Calu3 (cell line): ENCODE results near the gene ANKS6. TPM values are rescaled to one million over a fixed set of nuclear protein-coding genes. Genes with fewer than 3 reads are reported as not detected.

ENCODE experiments used
- Bru-seq: library from RNA; stranded (reverse); fragments of 400-500 nt; gene quantifications from one replicate; lab custom pipeline; 2021; lab: Mats Ljungman, UMichigan
- BruChase-seq, 2 experiments: library from RNA; stranded (reverse); fragments of 400-500 nt; gene quantifications; one replicate each; lab custom pipeline; 2021; lab: Mats Ljungman, UMichigan
- BruUV-seq: library from RNA; stranded (reverse); fragments of 400-500 nt; replicated peaks from 2 replicates; lab custom pipeline; 2021; lab: Mats Ljungman, UMichigan
- CTCF ChIA-PET: fragments of 300-600 bp; sonication (Branson Sonifier 250); formaldehyde crosslinking; loops from one replicate; lab custom pipeline; 2022; ENCODE audit warnings: antibody characterized with exemption; lab: Charles Lee
- DNase-seq: peaks from one replicate; pipeline ENCODE4 v3.0.0; 2022
- H3K27ac Mint-ChIP-seq: one replicate; pipeline ENCODE4 v1.8.0; 2022; ENCODE audit warnings: mixed read lengths; ENCODE audit not compliant: unreplicated experiment
- H3K27me3 Mint-ChIP-seq: one replicate; pipeline ENCODE4 v1.8.0; 2022; ENCODE audit warnings: mixed read lengths; ENCODE audit not compliant: unreplicated experiment
- H3K36me3 Mint-ChIP-seq: one replicate; pipeline ENCODE4 v1.8.0; 2022; ENCODE audit warnings: mild to moderate bottlenecking, moderate library complexity, mixed read lengths; ENCODE audit not compliant: insufficient read depth, unreplicated experiment
- H3K4me1 Mint-ChIP-seq: one replicate; pipeline ENCODE4 v1.8.0; 2022; ENCODE audit warnings: mild to moderate bottlenecking, low read depth, mixed read lengths; ENCODE audit not compliant: unreplicated experiment
- H3K4me3 Mint-ChIP-seq: one replicate; pipeline ENCODE4 v1.8.0; 2022; ENCODE audit warnings: mild to moderate bottlenecking, low read depth, moderate library complexity, mixed read lengths; ENCODE audit not compliant: unreplicated experiment
- H3K9me3 Mint-ChIP-seq: one replicate; pipeline ENCODE4 v1.8.0; 2022; ENCODE audit warnings: low read depth, mixed read lengths; ENCODE audit not compliant: unreplicated experiment
- intact Hi-C: fragments of 100-400 bp; cut with micrococcal nuclease; formaldehyde crosslinking; loops from one replicate; pipeline ENCODE4 v1.10.0; 2022; ENCODE audit not compliant: unreplicated experiment
- long read RNA-seq: library from polyadenylated mRNA; stranded (forward); transcript quantifications from one replicate; pipeline ENCODE4 v2.0.0, GENCODE V29; 2022
- total RNA-seq: library from RNA; stranded (reverse); gene quantifications from 2 replicates; pipeline ENCODE4 v1.2.3, GENCODE V29; 2022
- TF ChIP-seq, protein P1 (sequence below): fragments of 200-600 bp; IDR thresholded peaks from one replicate; pipeline ENCODE4 v1.8.0; 2022; ENCODE audit warnings: antibody characterized with exemption; ENCODE audit not compliant: unreplicated experiment

The ANKS6 gene
- total RNA-seq (31.5 and 32.2 TPM in 2 replicates), Bru-seq, nascent RNA (percentile 64 among the genes with signal in this experiment), BruChase-seq, experiment 1, labeled RNA remaining after a 6-hour chase (percentile 64 among the genes with signal in this experiment), BruChase-seq, experiment 2, labeled RNA remaining after a 2-hour chase (percentile 69 among the genes with signal in this experiment)
- long read RNA-seq, partial matches to known transcripts: 15 of 33 reads
- long read RNA-seq, other reads (novel, unspliced or antisense): 18 of 33 reads

- TF ChIP-seq, protein P1, sequence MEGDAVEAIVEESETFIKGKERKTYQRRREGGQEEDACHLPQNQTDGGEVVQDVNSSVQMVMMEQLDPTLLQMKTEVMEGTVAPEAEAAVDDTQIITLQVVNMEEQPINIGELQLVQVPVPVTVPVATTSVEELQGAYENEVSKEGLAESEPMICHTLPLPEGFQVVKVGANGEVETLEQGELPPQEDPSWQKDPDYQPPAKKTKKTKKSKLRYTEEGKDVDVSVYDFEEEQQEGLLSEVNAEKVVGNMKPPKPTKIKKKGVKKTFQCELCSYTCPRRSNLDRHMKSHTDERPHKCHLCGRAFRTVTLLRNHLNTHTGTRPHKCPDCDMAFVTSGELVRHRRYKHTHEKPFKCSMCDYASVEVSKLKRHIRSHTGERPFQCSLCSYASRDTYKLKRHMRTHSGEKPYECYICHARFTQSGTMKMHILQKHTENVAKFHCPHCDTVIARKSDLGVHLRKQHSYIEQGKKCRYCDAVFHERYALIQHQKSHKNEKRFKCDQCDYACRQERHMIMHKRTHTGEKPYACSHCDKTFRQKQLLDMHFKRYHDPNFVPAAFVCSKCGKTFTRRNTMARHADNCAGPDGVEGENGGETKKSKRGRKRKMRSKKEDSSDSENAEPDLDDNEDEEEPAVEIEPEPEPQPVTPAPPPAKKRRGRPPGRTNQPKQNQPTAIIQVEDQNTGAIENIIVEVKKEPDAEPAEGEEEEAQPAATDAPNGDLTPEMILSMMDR: no peak
- Mint-ChIP-seq H3K36me3 (peaks cover 8% of the 10 kb centered on the region), H3K9me3 (no peaks in the 10 kb centered on the region), H3K27ac (no peak within 1 kb of the TSS), H3K4me3 (peak within 1 kb of the TSS; percentile 74), H3K27me3 (no peaks in the 10 kb centered on the region), H3K4me1 (peaks cover 33% of the 10 kb centered on the region)
- intact Hi-C loops: no loop called here
- peak; percentile 88 for DNase-seq
- CTCF ChIA-PET: interaction anchor here (0.6 kb wide), 1 partner anchor 1353 kb away, joined by 5 read pairs; no protein-coding TSS in a partner anchor
- BruUV-seq: no TSS peak
Measured at GRCh38 chr9:98796364-98797101, at the start of gene ANKS6. TSS of gene ANKS6 (minus strand) at chr9:98796555. CDS start at chr9:98796491, 64 bp downstream.

GRCh38 chr9:98846081-98846480 lies 49.7 kb upstream of the ANKS6 start:
- Mint-ChIP-seq H3K9me3 (no peaks in the 10 kb centered on the region), H3K27me3 (no peaks in the 10 kb centered on the region), H3K4me3 (no peak overlapping the region), H3K36me3 (peaks cover 12% of the 10 kb centered on the region), H3K27ac (peak overlapping the region; percentile 58), H3K4me1 (peaks cover 10% of the 10 kb centered on the region)
- no TSS peak for BruUV-seq
- TF ChIP-seq, protein P1: no peak
- intact Hi-C loops: no loop called here
- no peak for DNase-seq
- CTCF ChIA-PET: no interaction called here

DNA sequence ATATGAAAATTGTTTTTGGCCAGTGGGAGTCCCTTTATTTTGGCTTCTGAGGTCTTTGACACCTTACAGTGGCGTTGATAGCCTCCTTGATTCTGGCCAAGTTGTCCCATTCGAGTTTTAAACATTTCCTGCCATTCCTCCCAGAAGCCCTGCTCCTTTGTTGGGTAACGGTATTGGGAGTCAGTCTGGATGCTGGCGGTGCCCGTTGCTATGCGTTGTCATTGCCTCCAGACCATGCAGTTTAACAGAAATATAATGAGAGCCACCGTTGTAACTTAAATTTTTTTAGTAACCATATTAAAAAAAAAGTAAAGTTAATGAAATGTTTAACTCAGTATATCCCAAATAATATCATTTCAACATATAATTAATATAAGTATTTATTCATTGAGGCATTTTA lies 46.2 kb upstream of the ANKS6 start:
- H3K4me3 Mint-ChIP-seq: no peak overlapping the region
- DNase-seq: no peak
- TF ChIP-seq, protein P1: no peak
- no peaks in the 10 kb centered on the region for H3K4me1 Mint-ChIP-seq
- peaks cover 10% of the 10 kb centered on the region for H3K36me3 Mint-ChIP-seq
- intact Hi-C loops: no loop called here
- CTCF ChIA-PET: interaction anchor here (0.6 kb wide), 1 partner anchor 1538 kb away, joined by 5 read pairs; no protein-coding TSS in a partner anchor
- H3K27me3 Mint-ChIP-seq: no peaks in the 10 kb centered on the region
- no peak overlapping the region for H3K27ac Mint-ChIP-seq
- H3K9me3 Mint-ChIP-seq: no peaks in the 10 kb centered on the region
- no TSS peak for BruUV-seq

DNA sequence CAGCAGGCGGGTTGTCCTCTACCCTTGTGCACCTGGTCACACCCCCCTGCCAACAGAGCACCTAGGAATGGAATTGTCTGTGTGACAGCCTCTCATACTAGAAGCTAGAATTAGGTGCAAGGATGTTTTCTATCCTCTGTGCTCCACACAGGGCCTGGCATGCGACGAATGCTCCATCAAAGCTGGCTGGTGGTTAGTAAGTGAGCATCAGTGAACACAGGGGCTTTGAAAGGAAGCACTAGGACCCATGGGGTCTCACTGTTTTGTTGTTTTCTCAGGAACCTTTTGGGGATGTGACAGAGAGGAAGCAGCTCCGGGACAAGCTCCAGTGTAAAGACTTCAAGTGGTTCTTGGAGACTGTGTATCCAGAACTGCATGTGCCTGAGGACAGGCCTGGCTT lies 43.4 kb upstream of the ANKS6 start:
- no peak overlapping the region for H3K4me3 Mint-ChIP-seq

More for the DNA sequence above, 43.4 kb upstream of the ANKS6 start:
- CTCF ChIA-PET: no interaction called here
- intact Hi-C loops: no loop called here
- peaks cover 14% of the 10 kb centered on the region for H3K36me3 Mint-ChIP-seq
- H3K27ac Mint-ChIP-seq: no peak overlapping the region
- TF ChIP-seq, protein P1: no peak
- no peaks in the 10 kb centered on the region for H3K9me3 Mint-ChIP-seq
- no TSS peak for BruUV-seq
- DNase-seq: no peak
- no peaks in the 10 kb centered on the region for H3K27me3 Mint-ChIP-seq
- H3K4me1 Mint-ChIP-seq: no peaks in the 10 kb centered on the region
